Smooth muscle cell (in vitro differentiated cells): ENCODE measurements around the gene MUC5B. TPM values are rescaled to one million over a fixed set of nuclear protein-coding genes. Genes with fewer than 3 reads are reported as not detected.

Source experiments
- DNase-seq: peaks from one replicate; lab custom pipeline; 2025; ENCODE audit not compliant: unreplicated experiment; lab: John Stamatoyannopoulos, UW
- H2AFZ ChIP-seq: fragments of 200-600 bp; sonication (generic); 2 replicates; pipeline ENCODE4 v1.6.0; 2016; ENCODE audit warnings: antibody characterized with exemption, low read depth, mild to moderate bottlenecking
- H3F3A ChIP-seq: fragments of 200-600 bp; sonication (generic); 2 replicates; pipeline ENCODE4 v1.6.0; 2017; ENCODE audit warnings: antibody characterized with exemption, low read depth
- H3K27ac ChIP-seq: fragments of 200-600 bp; sonication (generic); 2 replicates; pipeline ENCODE4 v1.5.1; 2016; ENCODE audit warnings: low read depth, mild to moderate bottlenecking
- H3K27me3 ChIP-seq: fragments of 200-600 bp; sonication (generic); 2 replicates; pipeline ENCODE4 v1.6.1; 2016; ENCODE audit warnings: low read depth, mild to moderate bottlenecking
- H3K36me3 ChIP-seq: fragments of 200-600 bp; sonication (generic); 2 replicates; pipeline ENCODE4 v1.5.1; 2016; ENCODE audit warnings: low read depth
- H3K4me1 ChIP-seq: fragments of 200-600 bp; sonication (generic); 2 replicates; pipeline ENCODE4 v1.5.1; 2016; ENCODE audit warnings: low read depth
- H3K4me2 ChIP-seq: fragments of 200-600 bp; sonication (generic); 2 replicates; pipeline ENCODE4 v1.6.0; 2016; ENCODE audit warnings: mild to moderate bottlenecking
- H3K4me3 ChIP-seq: fragments of 200-600 bp; sonication (generic); 2 replicates; pipeline ENCODE4 v1.5.1; 2016; ENCODE audit warnings: mild to moderate bottlenecking
- H3K79me2 ChIP-seq: fragments of 200-600 bp; sonication (generic); 2 replicates; pipeline ENCODE4 v1.6.0; 2016; ENCODE audit warnings: low read depth, mild to moderate bottlenecking
- H3K9ac ChIP-seq: fragments of 200-600 bp; sonication (generic); 2 replicates; pipeline ENCODE4 v1.6.0; 2016; ENCODE audit warnings: low read depth
- H3K9me3 ChIP-seq: fragments of 200-600 bp; sonication (generic); replicated peaks from 2 replicates; pipeline ENCODE4 v1.5.1; 2016; ENCODE audit warnings: low read depth
- H4K20me1 ChIP-seq: fragments of 200-600 bp; sonication (generic); 2 replicates; pipeline ENCODE4 v1.6.0; 2016; ENCODE audit warnings: low read depth
- WGBS: methylation state at CpG from one replicate; pipeline ENCODE4 v1.1.7; 2016; ENCODE audit warnings: low lambda C conversion rate; 5-methylcytosine and 5-hydroxymethylcytosine counted together
- polyA plus RNA-seq: library from polyadenylated mRNA; unstranded; fragments of >200 nt; fragmentation: Nextera tagmentation; extraction: Ambion mirVana; gene quantifications from 2 replicates; pipeline ENCODE4 v1.2.1, GENCODE V29; 2016
- total RNA-seq: library from RNA; depleted of rRNA; stranded (reverse); fragments of >200 nt; gene quantifications from 2 replicates; pipeline ENCODE4 v1.2.3, GENCODE V29; 2014
- TF ChIP-seq, protein P1 (sequence below): fragments of 200-600 bp; sonication (generic); IDR thresholded peaks from 2 replicates; pipeline ENCODE4 v1.5.1; 2017; ENCODE audit warnings: borderline replicate concordance, mild to moderate bottlenecking, antibody characterized with exemption; ENCODE audit not compliant: insufficient read depth, poor library complexity, severe bottlenecking

MUC5B gene
- total and polyA plus RNA-seq, 2 experiments from 2014 or later, result not detected

DNA sequence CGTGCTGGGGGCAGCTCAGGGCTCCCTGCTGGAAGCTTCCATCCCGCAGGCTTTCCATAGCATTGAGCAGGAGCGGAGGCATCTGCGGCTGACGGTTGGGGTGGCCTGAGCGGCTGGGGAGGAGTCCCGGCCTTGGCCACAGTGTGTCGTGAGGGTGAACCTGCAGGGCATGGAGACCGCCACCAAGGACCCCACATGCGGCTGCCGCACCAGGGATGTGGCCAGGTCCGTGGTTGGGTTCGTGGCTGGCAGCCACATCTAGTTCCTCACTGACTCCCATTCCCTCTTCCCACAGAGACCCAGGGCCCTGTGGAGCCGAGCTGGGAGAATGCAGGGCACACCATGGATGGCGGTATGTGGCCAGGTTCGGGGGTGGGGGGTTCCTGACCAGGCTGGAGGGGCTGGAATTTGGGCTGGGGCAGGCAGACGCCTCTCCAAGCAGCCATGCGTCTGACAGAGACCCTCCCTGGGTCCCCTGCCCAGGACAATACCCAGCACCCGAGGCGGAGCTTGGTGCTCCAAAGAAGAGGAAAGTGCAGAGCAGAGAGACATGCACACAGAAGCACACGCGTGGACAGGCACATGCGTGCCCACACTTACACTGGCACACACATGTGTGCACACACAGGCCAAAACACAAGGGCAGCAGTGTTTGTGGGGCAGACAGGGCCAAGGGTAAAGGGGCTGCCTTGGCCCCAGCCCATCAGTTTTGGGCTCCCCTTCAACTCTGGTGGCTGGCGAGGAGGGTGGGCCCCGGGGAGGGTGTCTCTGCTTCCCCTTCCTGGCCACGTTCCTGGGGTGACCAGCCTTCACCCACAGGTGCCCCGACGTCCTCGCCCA is 2.7 kb downstream of the MUC5B start:
- no peak overlapping the region for H3K4me3 ChIP-seq
- 93% methylated on average over 26 of the region's 29 CpGs for WGBS
- no peaks in the 10 kb centered on the region for H3K9me3 ChIP-seq
- H3K9ac ChIP-seq, result no peak overlapping the region
- H3K27me3 ChIP-seq, result no peaks in the 10 kb centered on the region
- no peak overlapping the region for H2AFZ ChIP-seq
- no peak overlapping the region for H3K4me2 ChIP-seq
- H3K36me3 ChIP-seq, result no peaks in the 10 kb centered on the region
- H3K4me1 ChIP-seq, result no peaks in the 10 kb centered on the region
- H3K79me2 ChIP-seq, result no peaks in the 10 kb centered on the region
- H3F3A ChIP-seq, result no peaks in the 10 kb centered on the region
- no peaks in the 10 kb centered on the region for H4K20me1 ChIP-seq
- no peak overlapping the region for H3K27ac ChIP-seq
- no peak for DNase-seq
- TF ChIP-seq, protein P1, sequence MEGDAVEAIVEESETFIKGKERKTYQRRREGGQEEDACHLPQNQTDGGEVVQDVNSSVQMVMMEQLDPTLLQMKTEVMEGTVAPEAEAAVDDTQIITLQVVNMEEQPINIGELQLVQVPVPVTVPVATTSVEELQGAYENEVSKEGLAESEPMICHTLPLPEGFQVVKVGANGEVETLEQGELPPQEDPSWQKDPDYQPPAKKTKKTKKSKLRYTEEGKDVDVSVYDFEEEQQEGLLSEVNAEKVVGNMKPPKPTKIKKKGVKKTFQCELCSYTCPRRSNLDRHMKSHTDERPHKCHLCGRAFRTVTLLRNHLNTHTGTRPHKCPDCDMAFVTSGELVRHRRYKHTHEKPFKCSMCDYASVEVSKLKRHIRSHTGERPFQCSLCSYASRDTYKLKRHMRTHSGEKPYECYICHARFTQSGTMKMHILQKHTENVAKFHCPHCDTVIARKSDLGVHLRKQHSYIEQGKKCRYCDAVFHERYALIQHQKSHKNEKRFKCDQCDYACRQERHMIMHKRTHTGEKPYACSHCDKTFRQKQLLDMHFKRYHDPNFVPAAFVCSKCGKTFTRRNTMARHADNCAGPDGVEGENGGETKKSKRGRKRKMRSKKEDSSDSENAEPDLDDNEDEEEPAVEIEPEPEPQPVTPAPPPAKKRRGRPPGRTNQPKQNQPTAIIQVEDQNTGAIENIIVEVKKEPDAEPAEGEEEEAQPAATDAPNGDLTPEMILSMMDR, result no peak

- H3K27me3 ChIP-seq, result no peaks in the 10 kb centered on the region
- 91% methylated on average over 40 of the region's 41 CpGs for WGBS
Observed at GRCh38 chr11:1226226-1226985, 3.5 kb downstream of the MUC5B start.

DNA sequence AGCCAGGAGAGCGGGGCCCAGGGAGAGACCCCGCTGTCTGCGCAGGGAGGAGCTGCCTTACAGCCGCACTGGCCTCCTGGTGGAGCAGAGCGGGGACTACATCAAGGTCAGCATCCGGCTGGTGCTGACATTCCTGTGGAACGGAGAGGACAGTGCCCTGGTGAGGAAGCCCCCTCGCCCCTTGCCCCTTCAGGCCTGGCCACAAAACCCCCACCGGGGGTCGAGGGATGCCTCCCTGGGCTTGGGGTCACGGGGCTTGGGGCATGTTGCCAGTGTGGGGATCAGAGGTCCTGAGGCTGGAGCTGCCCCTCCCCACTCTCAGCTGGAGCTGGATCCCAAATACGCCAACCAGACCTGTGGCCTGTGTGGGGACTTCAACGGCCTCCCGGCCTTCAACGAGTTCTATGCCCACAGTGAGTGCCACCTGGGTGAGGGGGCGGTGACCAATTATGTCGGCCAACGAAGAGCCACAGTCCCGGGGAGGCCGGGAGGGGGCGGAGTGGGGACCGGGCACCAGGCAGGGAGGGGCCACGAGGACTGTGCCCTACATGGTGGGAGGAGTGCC is 4.2 kb downstream of the MUC5B start:
- no peak for DNase-seq
- WGBS, result 73% methylated on average over 5 of the region's 23 CpGs
- no peaks in the 10 kb centered on the region for H3K36me3 ChIP-seq

More at GRCh38 chr11:1226226-1226985, 3.5 kb downstream of the MUC5B start:
- Histone ChIP-seq H2AFZ (no peak overlapping the region), H3K4me2 (no peak overlapping the region), H3K4me1 (no peaks in the 10 kb centered on the region), H3K9ac (no peak overlapping the region), H3K79me2 (no peaks in the 10 kb centered on the region), H3K36me3 (no peaks in the 10 kb centered on the region), H4K20me1 (no peaks in the 10 kb centered on the region), H3K27ac (no peak overlapping the region), H3K9me3 (no peaks in the 10 kb centered on the region), H3F3A (no peaks in the 10 kb centered on the region), H3K4me3 (no peak overlapping the region)
- DNase-seq, result no peak
- TF ChIP-seq, protein P1, result no peak

More for the DNA sequence above, 4.2 kb downstream of the MUC5B start:
- H2AFZ ChIP-seq, result no peak overlapping the region
- no peak overlapping the region for H3K27ac ChIP-seq
- H4K20me1 ChIP-seq, result no peaks in the 10 kb centered on the region
- no peak overlapping the region for H3K9ac ChIP-seq
- H3K4me3 ChIP-seq, result no peak overlapping the region
- H3F3A ChIP-seq, result no peaks in the 10 kb centered on the region
- H3K4me2 ChIP-seq, result no peak overlapping the region
- TF ChIP-seq, protein P1, result no peak
- H3K4me1 ChIP-seq, result no peaks in the 10 kb centered on the region
- no peaks in the 10 kb centered on the region for H3K9me3 ChIP-seq
- no peaks in the 10 kb centered on the region for H3K79me2 ChIP-seq
- H3K27me3 ChIP-seq, result no peaks in the 10 kb centered on the region
